NAMALWA (cell line): ENCODE data around the gene LAG3.
"Not testable (repeated sequence)": the region's sequence is repeated elsewhere in the genome, so short reads cannot be mapped to it uniquely, and the experiment has no call there.

ENCODE experiments used
- DNase-seq: peaks from one replicate; pipeline ENCODE4 v3.0.0-alpha.2; 2015; ENCODE audit warnings: low spot score

LAG3 gene

DNA sequence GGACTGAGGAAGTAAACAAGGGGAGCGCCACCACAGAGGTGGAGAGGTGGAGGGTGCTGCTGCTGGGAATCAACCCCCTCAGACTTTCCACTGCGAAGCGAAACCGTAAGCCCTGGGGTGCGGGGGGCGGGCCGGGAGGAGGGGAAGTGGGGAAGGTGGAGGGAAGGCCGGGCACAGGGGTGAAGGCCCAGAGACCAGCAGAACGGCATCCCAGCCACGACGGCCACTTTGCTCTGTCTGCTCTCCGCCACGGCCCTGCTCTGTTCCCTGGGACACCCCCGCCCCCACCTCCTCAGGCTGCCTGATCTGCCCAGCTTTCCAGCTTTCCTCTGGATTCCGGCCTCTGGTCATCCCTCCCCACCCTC, at the start of gene LAG3:
Gene LAG3, plus strand, starts transcription at position 190 of the 365 bp plus-strand sequence. CDS start 333 bp downstream, outside the sequence.
- no peak for DNase-seq

DNA sequence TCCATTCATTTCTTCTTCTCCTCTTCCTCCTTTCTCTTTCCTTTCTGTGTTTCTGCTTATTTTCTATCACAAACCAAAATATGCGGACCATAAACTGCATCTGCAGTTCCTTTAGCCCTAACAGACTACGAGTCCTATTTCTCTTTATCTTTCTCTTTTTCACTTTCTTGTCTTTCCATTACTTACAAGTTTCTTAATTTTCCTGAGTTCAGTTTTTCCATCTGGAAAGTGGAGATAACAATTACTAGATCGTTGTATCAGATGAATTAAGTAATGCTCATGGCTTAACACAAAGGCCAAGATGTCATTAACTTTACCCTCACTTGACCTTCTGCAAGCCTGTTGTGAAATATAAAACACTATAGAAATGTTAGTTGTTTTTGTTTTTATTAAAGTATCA, 49.5 kb upstream of the LAG3 start:
- no peak for DNase-seq

DNA sequence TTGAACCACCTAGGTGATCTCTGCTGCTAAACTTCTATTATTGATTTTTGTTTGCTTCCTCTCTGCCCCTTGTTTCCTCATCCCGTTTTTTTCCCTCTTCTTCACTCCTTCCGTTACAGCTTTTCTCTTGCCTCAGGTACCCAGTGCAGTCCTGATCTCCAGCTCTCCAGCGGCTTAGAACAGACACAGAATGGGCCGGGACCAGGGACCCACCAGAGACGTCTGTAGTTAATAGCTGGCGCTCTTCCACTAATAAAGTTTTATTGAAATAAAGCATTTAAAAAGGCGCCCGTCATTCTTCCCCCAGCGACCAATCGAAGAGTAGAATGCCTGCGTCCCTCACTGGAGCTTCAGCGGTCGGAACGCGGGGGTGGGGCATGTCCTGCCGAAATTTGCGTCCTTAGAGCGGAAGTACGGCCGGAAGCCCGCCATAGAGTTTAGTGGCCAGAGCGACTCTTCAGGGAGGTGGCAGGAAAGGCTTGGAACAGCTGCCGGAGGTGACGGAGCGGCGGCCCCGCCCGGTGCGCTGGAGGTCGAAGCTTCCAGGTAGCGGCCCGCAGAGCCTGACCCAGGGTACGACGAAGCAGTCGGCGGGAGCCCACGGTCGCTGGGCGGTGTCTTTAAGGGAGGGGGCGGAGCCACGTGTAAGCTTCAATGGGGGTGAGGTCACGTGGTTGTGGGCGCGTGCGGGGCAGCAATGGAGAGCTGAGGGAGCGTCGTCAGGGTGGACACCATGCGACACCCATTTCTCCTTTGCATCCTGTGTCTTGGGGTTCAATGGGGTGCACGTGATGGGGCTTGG, 48.5 kb upstream of the LAG3 start, which contains the start of gene COPS7A:
Gene COPS7A, plus strand, starts transcription at position 440 of the 802 bp plus-strand sequence. CDS start 611 bp downstream, outside the sequence.
- peak; percentile 100 for DNase-seq

DNA sequence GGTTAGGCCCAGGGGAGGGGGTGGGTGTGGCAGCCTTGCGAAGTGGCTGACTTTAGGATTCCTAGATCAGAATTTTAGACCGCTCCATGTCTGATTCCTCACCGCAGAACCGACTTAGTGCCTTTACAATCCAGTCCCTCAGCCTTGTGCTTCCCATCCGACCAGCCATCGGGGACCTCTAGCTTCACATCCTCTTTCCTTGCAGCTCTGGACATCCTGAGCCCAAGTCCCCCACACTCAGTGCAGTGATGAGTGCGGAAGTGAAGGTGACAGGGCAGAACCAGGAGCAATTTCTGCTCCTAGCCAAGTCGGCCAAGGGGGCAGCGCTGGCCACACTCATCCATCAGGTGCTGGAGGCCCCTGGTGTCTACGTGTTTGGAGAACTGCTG, 47.9 kb upstream of the LAG3 start:
- peak; percentile 74 for DNase-seq

DNA sequence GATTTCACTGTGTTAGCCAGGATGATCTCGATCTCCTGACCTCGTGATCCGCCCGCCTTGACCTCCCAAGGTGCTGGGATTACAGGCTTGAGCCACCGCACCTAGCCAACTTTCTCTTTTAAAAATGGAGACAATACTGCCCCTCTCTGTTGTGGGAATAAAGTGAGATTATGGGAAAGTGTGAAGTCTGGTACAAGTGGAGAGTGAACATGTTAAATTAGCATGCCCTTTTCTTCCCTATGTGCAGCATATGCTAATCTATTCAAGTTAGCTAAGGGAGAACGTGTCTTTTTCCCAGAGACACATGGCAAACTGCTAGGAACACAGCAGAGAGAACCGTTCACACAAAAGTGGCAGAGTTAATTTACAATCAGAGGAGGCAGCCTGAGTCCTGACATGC, 47.0 kb upstream of the LAG3 start:
- DNase-seq: no peak

DNA sequence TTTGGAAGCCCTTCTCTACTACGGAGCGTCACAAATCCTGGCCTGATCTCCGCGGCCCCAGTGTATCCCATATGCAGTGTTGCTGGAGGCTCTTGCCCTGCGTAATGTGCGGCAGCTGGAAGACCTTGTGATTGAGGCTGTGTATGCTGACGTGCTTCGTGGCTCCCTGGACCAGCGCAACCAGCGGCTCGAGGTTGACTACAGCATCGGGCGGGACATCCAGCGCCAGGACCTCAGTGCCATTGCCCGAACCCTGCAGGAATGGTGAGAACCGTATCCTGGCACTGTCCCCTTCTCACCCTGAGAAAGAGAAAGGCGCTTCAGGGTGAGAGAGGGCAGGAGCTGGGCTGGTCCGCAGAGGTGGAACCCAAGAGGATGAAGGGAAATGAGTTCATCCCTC, 43.1 kb upstream of the LAG3 start:
- no peak for DNase-seq

DNA sequence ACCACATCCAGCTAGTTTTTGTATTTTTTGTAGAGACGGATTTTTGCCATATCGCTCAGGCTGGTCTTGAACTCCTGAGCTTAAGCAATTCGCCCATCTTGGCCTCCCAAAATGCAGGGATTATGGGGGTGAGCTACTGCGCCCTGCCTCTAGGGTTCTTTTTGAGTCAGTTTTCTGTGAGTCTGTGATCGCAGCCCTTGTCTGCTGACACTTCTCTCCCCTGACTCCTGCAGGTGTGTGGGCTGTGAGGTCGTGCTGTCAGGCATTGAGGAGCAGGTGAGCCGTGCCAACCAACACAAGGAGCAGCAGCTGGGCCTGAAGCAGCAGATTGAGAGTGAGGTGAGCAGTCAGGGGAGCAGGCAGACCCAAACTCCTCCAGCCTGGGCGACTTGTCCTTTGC, 42.2 kb upstream of the LAG3 start:
- DNase-seq: peak; percentile 39

DNA sequence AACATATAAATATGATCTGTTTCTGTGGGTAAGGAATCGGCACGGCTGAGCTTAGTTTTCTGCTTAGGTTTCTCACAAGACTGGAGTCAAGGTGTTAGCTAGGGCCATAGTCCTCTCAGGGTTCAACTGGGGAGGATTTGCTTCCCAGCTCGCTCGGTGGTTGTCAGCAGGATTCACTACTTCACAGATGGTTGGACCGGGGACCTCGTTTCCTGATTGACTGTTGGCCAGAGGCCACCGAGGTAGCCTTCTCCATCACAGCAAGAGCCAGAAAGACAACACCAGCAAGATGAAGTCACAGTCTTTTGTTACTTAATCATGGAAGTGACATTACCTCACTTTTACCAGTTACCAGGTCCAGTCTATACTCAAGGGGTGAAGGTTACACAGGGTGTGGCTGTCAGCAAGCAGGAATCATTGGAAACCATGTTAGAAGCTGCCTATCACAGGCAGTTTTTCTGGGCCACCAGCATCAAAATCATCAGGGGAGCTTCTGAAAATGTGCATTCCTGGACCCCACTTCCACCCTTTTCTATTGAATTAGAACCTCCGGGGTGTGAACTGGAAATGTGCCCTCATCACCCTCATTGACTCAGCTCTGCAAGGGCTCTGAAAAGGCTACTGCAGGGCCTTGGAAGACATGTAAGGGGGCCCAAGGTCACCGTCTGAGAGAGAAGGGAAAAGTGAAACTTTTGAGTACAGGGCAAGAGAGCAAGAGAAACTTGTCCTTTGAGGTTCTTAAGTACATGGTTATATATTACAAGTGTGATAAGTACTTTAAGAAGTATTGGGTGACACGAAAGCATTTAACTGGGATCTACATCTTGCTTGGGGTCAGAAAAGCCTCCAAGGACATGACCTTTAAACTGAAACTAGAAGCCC, 37.6 kb upstream of the LAG3 start:
- DNase-seq: no peak

DNA sequence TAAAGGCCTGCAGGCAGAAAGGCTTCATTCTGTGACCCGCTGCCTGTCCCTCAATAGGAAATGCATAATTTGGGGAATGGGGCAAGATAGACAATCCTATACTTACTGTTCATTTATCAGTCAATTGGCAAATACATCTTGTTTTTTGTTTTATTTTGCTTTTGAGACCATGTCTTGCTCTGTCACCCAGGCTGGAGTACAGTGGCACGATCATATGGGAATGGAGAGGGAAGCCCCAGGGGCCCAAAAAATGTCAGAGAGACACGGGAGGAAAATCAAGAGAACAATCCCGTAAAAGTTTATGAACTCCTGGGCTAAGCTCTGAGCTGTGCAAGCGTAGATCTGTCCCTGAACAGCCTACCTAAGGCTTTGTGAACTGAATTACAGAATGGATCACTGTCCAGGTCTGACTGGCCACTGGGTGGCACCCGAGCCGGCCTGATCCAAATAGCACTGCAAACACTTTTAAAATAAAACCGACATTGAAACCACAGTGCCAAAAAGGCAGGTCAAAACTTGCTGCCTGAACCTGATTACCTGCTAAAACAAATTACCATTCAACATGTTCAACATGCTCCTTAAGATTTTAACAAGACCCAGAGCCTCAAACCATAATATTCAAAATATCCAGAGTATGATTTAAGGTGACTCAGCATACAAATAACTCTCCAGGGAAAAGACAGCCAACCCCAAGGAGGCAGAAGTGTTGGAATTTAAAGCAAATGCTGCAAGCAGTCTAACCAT, 36.7 kb upstream of the LAG3 start:
- DNase-seq: peak; percentile 64

DNA sequence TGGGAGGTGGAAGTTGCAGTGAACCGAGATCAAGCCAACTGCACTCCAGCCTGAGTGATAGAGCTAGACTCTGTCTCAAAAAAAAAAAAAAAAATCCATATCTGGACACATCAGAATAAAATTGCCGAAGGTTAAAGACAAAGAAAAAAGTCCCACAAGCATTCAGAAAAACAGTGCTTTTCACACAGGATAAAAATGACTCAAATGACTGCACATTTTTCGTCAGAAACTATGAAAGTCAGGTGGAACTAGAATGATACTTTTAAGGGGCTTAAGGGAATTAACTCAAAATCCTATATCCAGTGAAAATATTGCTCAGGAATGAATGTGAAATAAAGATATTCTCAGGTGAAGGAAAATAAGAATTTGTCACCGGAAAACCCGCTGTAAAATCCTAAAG, 35.6 kb upstream of the LAG3 start:
- no peak for DNase-seq

DNA sequence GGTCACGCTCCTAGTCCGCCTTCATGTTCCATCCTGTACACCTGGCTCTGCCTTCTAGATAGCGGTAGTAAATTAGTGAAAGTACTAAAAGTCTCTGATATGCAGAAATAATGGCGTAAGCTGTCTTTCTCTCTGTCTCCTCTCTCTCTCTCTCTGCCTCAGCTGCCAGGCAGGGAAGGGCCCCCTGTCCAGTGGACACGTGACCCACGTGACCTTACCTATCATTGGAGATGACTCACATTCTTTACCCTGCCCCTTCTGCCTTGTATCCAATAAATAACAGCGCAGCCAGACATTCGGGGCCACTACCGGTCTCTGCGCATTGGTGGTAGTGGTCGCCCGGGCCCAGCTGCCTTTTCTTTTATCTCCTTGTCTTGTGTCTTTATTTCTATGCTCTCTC, 30.2 kb upstream of the LAG3 start:
- DNase-seq: not testable (repeated sequence)

DNA sequence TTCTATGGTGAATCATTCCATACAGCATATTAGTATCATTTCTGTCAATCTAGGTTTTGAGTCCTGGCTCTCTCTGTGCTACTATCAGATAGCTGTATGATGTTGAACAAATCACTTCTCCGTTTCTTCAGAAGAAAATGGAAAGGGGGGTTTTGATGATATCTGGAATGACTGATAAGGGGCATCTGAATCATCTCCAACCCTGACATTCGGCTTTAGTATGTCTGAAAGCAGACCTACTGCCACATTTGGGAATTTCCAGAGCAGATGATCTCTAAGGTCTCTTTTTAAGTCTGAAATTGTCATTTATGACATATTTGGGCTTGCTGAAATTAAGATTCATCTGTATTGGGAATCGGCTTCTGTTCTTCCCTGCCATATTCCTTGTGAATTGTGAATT, 29.5 kb upstream of the LAG3 start:
- no peak for DNase-seq

DNA sequence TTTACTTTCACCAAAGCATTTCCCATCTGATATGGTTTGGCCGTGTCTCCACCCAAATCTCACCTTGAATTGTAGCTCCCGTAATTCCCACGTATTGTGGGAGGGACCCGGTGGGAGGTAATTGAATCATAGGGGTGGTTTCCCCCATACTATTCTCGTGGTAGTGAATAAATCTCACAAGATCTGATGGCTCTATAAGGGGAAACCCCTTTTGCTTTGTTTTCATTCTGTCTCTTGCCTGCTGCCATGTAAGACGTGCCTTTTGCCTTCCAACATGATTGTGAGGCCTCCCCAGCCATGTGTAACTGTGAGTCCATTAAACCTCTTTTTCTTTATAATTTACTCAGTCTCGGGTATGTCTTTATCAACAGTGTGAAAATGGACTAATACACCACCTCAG, 29.0 kb upstream of the LAG3 start:
- DNase-seq: not testable (repeated sequence)

DNA sequence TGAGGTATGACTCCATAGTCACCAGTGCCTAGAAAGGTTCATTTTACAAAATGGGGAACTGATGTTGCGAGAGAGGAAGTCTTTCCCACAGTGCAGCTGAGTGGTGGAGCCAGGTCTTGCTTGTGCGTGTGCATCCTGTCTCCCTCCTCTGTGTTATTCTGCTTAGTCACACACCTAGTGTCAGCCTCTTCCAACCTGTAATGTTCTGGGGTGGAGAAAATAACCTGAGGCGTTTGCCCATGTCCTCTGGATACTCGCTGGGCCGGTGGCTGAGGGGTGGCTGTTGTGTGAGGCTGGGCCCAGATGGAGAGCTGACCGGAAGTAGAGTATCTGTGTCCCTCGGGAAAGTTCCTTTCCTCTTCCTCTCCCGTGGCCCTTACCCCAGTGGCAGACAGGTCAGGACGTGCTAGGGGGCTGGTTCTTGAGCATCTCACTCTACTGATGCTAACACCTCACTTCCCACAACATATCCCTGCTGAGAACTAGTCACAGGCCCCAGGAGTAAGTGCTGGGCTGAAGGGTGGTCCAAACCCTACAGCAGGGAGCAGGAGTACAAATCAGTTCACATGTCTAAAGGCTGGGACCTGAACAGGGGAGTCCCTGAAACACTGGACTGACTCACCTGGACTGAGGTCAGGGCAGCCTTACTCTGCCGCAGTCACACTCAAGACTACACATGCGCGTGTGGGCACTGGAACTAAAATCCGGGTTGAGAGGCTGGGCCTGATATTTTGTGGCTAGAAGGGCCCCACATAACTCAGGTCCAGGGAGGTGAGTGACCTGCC, 26.4 kb upstream of the LAG3 start:
- peak; percentile 62 for DNase-seq

DNA sequence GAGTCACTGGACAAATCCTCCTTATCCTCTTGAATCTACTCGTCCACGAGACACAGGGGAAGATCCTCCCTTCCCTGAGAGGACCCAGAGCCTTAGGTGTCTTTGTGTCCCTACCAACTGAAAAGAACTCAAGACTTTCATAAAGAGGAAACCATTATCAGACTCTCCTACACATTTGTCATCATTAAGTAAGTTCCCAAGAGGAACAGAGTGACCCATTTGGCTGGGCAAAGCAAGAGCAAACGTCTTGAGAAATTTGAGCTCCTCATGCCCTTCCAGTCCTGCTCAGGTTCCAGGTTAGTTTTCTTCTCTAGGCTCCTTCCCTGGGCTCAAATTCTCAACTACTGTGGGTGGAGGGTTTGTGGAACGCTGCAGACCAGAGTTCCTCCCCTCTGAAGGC, 25.1 kb upstream of the LAG3 start:
- no peak for DNase-seq

DNA sequence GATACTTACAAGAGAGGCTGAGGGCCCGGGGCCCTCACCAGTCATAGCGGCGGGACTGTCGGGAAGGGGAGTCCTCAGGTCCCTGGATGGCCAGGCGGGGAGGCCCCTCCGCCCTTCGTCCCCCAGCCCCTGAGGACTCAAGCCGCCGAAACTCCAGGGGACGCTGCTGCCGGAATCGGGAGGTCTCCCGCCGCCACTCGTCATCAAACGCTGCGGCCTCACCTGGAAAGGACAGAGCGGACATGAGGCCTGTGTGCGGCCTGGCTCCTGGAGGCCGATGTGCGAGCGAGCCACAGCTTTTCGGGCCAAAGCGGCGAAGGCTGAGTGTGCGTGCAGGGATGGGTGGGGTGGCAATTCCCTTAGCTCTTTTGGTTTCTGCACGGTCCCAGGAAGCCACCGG, 23.6 kb upstream of the LAG3 start:
- DNase-seq: no peak

DNA sequence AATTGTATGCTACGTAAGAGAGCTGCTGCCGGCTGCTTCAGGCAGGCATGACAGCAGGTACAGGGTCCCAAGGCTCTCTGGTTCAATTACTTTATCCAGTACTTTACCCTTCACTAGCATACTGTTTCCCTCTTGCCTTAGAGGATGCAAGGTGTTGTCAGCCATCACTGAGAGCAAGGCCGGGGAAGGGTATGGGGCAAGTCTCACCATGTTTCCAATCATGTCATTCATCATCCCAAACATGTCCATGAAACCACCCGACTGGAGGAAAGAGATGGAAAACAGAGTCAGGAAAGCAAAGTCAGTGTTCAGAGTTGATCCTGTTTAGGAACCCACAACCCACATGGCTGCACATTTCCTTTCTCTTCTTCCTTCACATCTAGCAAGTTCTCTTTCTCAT, 21.8 kb upstream of the LAG3 start:
- DNase-seq: no peak

DNA sequence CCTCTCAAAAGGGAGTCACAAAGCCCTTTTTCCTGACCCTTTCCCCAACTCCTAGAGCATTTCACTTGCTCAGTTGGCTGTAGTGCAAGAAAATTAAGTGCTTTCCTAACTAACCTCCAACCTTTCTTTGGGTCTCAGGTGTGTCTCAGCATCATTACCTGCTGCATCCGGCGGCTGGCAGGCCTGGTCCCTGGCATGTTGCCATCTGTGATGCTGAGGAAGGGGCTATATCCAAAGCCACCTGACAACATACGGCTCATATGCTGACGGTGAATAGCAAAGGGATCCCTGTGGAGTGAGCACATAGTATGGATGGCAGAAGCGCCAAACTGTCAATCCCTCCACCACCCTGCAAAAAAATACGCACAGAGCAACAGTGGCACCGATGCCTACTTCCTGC, 20.6 kb upstream of the LAG3 start:
- no peak for DNase-seq

DNA sequence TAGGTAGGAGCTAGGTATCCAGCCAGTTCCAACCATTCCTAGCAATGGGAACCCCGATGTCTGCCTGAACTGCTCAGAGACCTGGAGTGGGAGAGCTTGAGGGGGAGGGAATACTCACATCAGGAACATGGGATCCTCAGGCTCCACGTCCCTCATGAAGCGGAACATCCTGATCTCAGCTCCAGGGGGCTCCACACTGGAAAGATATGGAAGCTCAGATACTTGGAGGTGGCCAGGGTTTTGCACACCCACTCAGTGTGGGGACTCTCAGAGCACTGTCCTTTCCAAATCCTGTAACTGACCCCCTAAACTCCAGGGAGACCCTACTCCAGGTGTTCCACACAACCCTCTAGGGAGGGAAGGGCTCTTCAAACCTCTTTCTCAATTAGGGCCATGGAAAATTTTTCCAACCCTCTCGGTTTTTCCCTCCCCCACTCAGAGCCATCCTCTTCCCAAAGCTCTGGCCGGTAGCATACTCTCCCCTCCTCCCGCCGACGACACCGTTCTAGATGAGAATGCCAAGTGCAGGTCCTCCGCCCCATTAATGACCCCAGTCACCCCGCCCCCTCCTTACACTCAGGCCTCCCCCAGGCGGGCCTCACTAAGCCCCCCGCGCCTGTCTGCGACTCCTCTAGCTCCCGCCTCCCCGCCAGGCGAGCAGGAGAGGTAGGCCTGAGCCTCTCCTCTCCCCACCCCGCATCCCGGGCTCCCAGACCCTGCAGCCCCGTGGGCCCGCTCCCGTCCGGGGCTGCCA, 20.0 kb upstream of the LAG3 start:
- peak; percentile 65 for DNase-seq

DNA sequence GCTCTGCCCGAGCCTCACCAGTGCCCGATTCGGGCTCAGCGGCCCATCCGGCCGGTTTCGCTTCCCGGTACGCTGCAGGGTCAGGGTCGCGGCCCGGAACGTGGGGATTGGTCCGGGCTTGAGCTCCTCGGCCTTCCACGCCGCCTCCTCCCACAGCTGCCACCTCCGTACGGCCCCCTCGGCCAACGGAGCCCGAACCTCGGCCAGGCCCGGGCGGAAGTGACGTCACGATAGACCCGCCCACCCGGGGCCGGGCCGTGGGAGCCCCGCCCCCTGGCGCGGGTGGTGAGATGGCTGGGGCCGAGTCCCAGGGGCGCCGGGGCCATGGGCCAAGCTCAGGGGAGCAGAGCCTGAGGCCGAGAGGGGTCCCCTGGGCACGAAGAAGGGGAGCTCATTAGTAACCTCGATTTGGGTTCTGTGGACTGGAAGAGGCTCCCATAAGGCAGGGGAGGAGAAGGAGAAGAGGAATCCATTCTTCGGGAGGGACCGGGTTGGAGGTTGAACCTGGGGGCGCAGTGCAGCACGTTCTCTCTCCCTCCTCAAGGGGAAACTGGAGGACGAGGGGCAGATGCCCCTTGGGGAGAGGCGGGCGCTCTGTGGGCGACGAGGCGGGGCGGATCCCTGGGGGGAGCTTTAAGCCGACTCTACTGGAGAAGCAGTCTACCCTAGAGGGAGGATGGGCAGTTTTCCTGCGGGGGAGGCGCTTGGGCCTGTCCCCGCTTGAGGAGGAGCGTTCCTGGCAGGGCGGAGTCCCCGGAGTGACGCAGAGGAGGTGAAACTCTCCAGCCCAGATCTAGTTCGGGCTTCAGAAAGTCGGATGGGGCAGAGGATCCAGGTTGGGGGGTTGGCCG, 19.2 kb upstream of the LAG3 start, which contains the start of gene MLF2:
Gene MLF2, minus strand, starts transcription at position 221 of the 851 bp plus-strand sequence. CDS start 807 bp downstream, outside the sequence.
- DNase-seq: peak; percentile 99
